ENCODE data around the gene CABLES1.

CABLES1 gene

DNA sequence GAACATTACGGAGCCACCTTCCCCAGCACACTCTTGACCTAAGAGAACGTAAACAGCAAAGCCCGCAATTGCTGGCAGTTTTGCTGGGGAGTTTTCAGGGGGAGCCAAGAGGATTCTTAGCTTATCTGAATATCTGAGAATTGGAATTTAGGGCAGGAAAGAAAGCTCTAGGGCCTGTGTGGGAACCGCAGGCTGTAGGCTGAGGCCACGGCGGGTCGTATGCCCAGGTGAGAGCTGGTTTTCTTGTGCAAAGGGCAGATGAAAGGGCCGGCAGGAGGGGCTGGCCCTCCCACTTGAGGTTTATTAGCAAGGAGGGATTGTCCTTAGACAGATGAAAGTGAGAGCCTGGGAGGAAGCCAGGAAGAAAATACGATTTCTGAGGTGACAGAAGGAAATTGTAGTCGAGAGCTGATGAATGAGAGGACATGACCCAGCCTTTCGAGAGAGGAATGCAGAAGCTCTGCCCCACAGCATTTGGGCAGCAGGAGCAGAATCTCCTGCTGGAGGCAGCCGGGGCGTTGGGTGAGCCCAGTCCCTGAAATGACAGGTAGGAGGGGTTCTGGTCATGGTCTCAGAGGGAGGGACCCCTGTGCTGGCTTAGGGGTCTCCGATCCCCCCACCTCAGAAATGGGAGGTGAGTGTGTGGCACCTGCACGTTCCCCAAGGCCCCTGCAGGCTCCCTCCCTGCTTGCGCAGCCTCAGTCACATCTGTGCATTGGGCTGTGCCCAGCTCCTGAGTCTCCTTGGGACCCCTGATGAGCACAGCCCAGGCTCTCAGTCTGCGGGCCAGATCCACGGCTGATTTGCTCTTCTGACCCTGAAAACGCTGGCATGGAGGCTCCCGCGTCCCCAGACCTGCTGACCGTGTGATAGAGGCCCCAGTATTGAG, 61.1 kb downstream of the CABLES1 start:
- no peak for DNase-seq

DNA sequence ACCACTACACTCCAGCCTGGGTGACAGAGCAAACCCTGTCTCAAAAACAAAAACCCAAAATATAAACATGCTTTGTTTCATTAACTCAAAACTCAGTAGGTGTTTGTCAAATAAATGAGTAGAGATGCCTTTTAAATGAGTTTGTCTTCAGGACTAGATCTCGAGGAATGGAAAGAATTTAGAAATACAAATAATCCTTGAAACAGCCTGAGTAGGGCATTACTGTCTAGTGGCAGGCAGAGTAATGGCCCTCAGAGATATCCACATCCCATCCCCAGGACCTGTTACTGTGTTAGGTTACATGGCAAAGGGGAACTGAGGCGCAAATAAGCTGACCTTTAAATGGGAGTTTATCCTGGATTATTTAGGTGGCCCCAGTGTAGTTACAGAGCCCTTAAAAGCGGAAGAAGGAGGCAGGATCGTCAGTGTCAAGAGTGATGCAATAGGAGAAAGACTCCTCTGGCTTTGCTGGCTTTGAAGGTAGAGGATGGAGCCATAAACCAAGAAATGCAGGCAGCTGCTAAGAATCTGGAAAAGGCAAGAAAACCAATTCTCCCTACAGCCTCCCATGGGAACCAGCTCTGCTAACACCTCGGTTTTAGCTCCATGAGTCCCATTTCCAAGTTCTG, 63.0 kb downstream of the CABLES1 start:
- no peak for DNase-seq

DNA sequence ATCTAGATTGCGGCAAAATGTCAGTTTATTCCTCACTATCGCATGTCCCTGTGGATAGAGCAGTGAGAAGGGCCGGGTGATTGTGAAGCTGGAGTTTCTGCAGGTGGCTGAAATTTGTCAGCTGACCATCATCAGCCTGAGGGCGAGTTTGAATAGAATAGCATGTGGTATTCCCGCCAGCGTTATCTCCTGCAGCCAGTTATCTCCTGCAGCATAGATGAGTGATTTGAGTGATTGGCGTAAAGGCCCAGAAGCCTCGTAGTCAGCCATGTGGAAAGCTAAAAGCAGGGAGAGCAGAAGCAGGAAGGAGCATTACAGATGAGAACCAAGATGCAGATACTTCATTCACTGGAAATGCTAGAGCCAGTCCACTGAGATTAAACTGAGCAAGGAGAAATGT, 65.5 kb downstream of the CABLES1 start:
- no peak for DNase-seq

- DNase-seq: no peak
These were observed 66.5 kb downstream of the CABLES1 start for GRCh38 chr18:23201741-23202140.

GRCh38 chr18:23203891-23204432, 68.7 kb downstream of the CABLES1 start:
- no peak for DNase-seq

DNA sequence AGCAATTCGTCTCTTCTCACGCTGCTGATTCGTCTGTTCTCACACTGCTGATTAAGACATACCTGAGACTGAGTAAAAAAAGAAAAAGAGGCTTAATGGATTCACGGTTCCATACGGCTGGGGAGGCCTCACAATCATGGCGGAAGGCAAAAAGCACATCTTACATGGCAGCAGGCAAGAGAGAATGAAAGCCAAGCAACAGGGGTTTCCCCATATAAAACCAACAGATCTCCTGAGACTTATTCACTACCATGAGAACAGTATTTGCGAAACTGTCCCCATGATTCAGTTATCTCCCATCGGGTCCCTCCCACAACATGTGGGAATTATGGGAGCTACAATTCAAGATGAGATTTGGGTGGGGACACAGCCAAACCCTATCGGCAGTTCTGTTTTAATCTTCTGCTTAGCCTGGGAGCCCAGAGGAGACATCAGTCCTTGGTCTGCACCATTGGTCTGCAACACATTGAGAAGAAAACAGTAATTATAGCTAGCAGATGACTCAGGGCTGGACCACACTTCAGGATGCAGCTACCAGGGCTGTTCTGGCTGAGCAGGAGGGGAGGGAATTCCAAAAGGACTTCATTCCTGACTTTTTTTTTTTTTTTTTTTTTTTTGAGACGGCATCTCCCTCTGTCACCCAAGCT, 69.4 kb downstream of the CABLES1 start:
- no peak for DNase-seq

DNA sequence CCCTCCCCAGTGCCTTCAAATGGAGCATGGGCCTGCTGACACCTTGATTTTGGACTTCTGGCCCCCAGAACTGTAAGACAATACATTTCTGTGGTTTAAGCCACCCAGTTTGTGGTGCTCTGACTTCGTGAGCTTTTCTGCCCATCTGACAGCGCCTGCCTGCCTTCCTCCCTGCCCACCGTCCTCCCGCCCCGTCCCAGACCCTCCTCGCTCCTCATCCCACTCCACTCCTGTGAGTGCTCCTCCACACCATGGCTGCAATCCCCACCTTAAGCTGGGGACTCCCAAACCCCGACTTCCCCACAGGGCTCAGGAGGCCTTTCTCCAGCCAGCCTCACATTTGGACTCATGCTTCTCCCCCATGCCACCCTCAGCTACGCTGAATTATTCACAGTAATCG, 70.7 kb downstream of the CABLES1 start:
- DNase-seq: no peak

DNA sequence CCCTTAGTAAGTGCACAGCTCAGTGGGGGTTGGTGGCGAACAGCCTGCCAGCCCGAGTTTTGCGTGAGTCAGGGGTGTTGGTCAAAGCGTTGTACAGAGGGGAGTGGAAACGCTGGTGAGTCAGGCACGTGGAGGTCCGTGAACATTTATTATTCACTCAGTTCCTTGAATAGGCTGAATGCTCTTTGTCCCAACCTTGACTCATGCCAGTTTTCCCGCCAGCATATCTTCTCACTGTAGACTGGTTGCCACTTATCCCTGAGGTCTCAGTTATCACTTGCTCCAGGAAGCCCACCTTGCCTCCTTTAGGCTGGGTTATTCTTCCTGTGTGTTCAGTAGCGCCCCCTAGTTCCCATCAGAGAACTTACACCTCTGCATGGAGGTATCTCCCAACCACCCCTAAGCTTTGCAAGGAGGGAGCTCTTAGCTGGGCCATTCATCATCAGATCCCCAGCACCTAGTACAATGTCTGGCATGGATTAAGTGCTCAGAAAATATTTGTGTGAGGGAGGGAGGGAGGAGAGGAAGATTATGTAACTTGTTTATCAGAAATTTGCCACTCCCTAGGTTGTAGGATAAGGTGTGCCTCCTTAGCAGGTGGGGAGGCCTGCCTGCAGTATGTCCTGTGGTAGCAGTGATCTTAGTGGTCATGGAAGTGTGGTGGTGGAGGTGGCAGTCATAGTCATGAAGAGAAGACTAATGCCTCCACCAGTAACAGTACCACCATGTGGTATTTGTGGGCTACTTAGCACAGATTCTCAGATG, 72.1 kb downstream of the CABLES1 start:
- DNase-seq: no peak

DNA sequence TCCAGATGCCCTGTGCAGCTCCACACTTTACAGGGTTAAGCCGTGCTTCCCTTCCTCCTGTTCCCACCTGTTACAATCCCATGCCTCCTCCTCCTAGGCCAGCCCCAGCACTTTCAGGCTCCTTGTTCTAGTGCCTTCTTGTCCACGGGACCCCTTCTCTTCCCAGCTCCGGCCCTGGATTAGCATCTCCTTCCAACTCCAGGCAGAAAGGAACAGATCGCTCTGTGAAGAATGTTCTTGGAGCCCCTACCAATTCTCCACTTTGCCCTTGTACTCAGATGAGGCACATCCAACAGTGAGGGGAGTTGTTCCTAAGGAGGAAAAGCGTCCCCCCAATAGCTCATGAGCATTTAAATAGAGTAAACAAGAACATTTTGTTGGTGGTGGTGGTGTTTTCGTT, 72.7 kb downstream of the CABLES1 start:
- DNase-seq: no peak

GRCh38 chr18:23208600-23208999, 73.3 kb downstream of the CABLES1 start:
- no peak for DNase-seq

DNA sequence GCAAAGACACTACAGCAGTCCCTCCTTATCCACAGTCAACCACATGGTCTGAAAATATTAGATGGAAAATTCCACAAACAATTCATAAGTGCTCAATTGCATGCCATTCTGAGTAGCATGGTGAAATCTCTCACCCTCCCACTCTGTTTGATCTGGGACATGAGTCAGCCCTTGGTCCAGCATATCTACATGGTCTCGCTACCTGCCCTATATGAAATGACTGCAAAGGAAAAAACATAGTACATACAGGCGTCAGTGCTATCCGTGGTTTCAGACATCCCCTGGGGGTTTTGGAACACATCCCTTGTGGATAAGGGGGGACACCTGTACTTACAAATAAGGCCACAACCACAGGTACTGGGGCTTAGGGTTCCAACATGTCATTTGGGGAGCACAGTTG, 73.7 kb downstream of the CABLES1 start:
- DNase-seq: no peak

DNA sequence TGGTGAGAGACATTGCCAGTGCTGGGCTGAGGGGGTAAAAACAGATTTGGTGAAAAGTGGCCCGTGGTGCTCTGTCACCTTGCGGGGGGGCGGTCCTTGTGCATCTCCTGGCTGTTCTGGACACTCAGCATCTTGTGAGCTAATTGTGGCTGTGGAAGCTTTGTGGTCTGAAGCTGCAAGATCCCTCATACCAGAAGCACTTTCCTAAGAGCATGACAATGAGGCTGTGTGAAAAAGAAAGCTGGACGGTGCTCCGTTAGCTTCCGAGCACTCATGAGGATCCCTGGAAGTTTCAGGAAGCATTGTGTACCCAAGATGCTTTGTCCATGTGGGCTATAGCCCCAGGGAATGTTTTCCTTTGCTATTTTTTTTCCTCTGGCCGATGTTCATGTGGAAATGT, 74.5 kb downstream of the CABLES1 start:
- no peak for DNase-seq

DNA sequence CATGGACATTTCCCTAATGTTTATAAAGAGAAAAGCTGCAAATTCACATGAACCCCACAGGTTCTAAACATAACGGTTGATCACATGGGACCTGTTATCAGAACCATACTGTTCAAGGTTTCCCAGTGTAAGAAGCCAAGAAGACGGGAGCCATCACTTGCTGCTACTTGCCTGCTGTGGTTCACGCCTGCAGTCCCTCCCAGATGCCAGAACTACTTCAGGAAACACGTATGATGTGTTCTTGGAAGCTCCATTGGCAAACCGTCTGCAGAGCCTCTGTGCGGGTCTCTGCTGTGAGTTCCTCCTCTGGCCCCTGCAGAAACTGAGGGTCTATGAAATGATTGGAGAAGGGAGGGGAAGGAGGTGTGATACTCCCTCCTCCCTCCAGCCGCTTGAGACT, 75.2 kb downstream of the CABLES1 start:
- no peak for DNase-seq

GRCh38 chr18:23211146-23211545, 75.9 kb downstream of the CABLES1 start:
- no peak for DNase-seq

DNA sequence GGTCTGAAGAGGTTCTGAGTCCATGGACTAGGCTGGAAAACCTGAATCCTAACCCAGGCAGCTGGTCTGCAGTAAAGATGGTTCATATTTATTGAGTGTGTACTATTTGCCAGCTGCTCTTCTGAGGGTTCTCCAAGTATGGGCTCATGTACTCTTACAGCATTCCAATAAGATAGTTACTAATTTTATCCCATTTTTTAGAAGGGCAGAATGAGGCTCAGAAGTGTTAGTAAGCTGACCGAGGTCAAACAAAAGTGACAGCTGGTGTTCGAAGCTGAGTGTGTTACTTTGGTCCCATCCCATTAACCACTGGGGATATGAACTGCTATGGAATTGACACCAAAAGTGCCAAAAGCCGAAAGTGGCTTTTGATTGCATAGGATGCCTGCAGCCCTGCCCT, 76.9 kb downstream of the CABLES1 start:
- no peak for DNase-seq

GRCh38 chr18:23213200-23213599, 77.9 kb downstream of the CABLES1 start:
- DNase-seq: no peak

DNA sequence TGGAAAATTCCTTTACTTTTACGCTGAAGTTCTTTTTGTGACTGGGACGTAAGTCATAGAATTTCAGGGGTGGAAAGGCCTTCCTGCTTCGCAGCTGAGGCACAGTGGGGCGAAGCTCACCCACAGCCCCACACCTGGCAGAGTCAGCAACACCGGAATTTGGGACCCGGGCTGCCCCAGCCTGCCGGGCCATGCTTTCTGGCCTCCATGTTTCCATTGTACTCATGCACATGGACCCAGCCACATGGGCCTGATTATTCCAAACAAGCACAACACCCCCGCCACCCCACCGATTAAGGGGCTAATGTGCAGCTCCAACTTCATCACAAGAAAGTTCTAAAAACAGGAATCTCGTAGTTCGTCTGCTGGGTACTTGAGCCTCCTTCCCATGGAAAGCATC, 82.5 kb downstream of the CABLES1 start:
- no peak for DNase-seq

GRCh38 chr18:23220355-23220754, 85.1 kb downstream of the CABLES1 start:
- DNase-seq: no peak

DNA sequence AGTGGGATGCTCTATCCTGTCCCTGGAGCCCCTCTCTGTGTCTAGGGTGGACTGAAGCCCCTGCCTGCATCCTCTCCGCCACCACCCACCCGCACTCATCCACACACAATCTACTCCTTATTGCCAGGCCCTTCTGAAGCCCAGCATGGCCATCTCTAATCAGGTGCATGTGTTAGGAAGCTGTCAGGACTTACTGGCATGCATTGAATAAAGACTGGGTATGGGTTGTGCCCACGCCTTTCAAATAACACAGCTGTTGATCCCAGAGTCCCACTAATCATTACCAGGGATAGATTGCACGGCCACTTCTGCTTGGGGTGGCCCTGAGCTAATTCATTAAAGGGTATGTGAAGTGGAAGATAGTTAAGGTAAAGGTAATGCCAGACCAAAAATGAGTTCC, 88.4 kb downstream of the CABLES1 start:
- no peak for DNase-seq

DNA sequence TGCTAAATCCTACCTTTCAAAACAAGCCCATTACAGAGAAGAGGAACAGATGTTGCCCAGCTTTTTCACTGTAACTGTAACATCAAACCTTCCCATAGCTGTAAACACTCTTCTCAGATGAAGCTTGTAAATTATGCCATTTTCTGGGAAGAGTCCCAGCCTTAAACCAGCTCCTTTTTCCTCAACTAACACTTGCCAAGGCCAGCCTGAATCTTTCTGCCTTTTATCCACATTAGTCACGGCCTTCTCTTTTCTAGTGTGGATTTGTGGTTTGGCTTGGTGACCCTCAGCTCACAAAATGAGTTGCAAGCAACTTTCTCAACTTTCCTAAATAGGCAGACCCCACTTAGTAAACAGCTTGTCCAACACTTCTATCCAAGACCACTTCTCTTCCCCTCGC, 90.2 kb downstream of the CABLES1 start:
- no peak for DNase-seq

DNA sequence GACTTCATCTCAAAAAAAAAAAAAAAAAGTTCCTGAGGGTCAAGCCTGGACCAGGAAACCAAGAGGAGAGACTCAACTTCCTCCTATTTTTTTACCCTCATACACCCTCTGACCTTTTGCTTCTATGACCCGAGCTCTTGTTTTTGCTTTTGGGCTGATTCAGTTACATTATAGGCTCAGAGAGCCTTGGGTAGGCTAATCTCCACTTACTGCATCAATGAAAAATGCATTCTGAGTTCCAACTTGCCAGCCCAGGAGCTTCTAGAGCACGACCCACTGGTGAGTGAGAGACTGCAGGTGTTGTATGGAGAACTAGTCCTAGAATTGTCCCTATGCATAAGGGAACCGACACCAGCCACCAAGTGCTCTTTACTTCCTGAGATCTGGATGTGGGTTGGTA, 91.1 kb downstream of the CABLES1 start:
- no peak for DNase-seq

- DNase-seq: no peak
These were observed 91.8 kb downstream of the CABLES1 start for GRCh38 chr18:23226930-23227725.
